GM18858 (cell line): ENCODE results near the gene OR6X1.
"Not testable (repeated sequence)": the region's sequence is repeated elsewhere in the genome, so short reads cannot be mapped to it uniquely, and the experiment has no call there.

Experiments
- ATAC-seq: cut with Tn5 transposase; IDR thresholded peaks from one replicate; pipeline ENCODE4 v1.9.1; 2021; ENCODE audit not compliant: unreplicated experiment

Gene OR6X1

GRCh38 chr11:123755344-123755743 lies 1.0 kb upstream of the OR6X1 start:
- no peak for ATAC-seq

GRCh38 chr11:123753110-123753509 lies 1.2 kb downstream of the OR6X1 start:
- ATAC-seq: no peak

- ATAC-seq: no peak
Measured at GRCh38 chr11:123751781-123752180, 2.5 kb downstream of the OR6X1 start.

GRCh38 chr11:123748349-123748748 lies 6.0 kb downstream of the OR6X1 start:
- not testable (repeated sequence) for ATAC-seq

GRCh38 chr11:123745764-123746451 lies 8.4 kb downstream of the OR6X1 start:
- ATAC-seq: no peak

- ATAC-seq: no peak
Measured at GRCh38 chr11:123742724-123743120, 11.6 kb downstream of the OR6X1 start.

GRCh38 chr11:123742031-123742723 lies 12.1 kb downstream of the OR6X1 start:
- ATAC-seq: no peak

GRCh38 chr11:123741159-123742030 lies 12.9 kb downstream of the OR6X1 start, which contains the start of gene ZNF202:
ZNF202 (minus strand) TSS chr11:123741660; CDS start chr11:123730888, 10,772 bp downstream.
- peak; percentile 99 for ATAC-seq

GRCh38 chr11:123740787-123741158 lies 13.5 kb downstream of the OR6X1 start:
- ATAC-seq: no peak

GRCh38 chr11:123738374-123738773 lies 15.9 kb downstream of the OR6X1 start:
- no peak for ATAC-seq

GRCh38 chr11:123736769-123737168 lies 17.5 kb downstream of the OR6X1 start:
- no peak for ATAC-seq

GRCh38 chr11:123729602-123730001 lies 24.7 kb downstream of the OR6X1 start:
- ATAC-seq: no peak

GRCh38 chr11:123725995-123726655 lies 28.2 kb downstream of the OR6X1 start:
- no peak for ATAC-seq

- ATAC-seq: no peak
Measured at GRCh38 chr11:123719452-123719851, 34.9 kb downstream of the OR6X1 start.

GRCh38 chr11:123718469-123718868 lies 35.8 kb downstream of the OR6X1 start:
- no peak for ATAC-seq

- no peak for ATAC-seq
Measured at GRCh38 chr11:123718063-123718462, 36.3 kb downstream of the OR6X1 start.

- ATAC-seq: not testable (repeated sequence)
Measured at GRCh38 chr11:123712627-123713026, 41.7 kb downstream of the OR6X1 start.

GRCh38 chr11:123707606-123708205 lies 46.6 kb downstream of the OR6X1 start:
- ATAC-seq: no peak

- ATAC-seq: no peak
Measured at GRCh38 chr11:123707206-123707605, 47.1 kb downstream of the OR6X1 start.

- no peak for ATAC-seq
Measured at GRCh38 chr11:123704341-123704740, 50.0 kb downstream of the OR6X1 start.
